ENCODE results near the gene DMD.
A peak's percentile ranks its signal among the peaks of the same experiment; 100 is the strongest.

DMD gene

DNA sequence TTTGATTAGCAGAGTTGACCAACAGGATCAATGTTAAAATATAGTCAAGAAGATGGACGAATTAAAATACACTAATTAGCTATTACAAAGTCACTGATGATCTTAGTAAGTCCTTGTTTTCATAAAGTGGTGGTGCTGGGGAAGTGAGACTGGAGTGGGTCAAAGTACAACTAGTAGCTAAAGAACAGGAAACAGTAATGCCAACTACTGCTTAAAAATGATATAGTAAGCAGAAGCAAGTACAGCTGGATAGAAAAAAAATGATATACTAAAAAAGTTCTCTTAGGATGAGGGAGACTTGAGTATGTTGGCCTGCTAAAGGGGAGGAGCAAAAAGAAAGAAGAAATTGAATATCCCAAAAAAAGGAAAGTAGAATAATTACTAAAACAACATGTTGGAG lies 1558.7 kb downstream of the DMD start:
- Histone ChIP-seq H3K4me3 (no peak overlapping the region), H3K27ac (peak overlapping the region in 1 of 2 donors; percentile 2)
- DNase-seq (ENCODE audit: low spot score): no peak
- TF ChIP-seq CTCF (IDR thresholded peaks at IDR 0.05): no peak

DNA sequence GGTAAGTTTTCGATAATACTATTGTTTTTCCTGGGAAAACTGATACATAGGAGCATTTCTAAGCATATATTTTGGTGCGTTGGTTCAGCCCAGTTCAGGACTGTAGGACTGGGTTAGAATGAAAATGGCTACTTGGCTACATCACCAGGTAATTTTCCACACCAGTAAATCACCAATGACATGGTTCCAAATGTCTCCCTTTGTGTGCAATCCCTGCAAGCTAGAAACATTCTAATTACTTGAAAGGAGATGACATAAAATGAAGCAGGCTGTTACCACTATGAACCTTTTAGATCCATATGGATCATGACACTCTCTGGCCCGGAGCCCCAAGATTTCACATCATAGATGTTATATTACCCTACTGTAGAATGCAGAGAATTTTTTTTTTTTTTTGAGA lies 1562.1 kb downstream of the DMD start:
- no peak for TF ChIP-seq CTCF (IDR thresholded peaks at IDR 0.05)
- H3K4me3 ChIP-seq: no peak overlapping the region
- H3K27ac ChIP-seq: no peak overlapping the region
- DNase-seq (ENCODE audit: low spot score): no peak

- Histone ChIP-seq H3K27ac (no peak overlapping the region), H3K4me3 (no peak overlapping the region)
- no peak for TF ChIP-seq CTCF (IDR thresholded peaks at IDR 0.05)
- no peak for DNase-seq (ENCODE audit: low spot score)
Measured at GRCh38 chrX:31633349-31633748, 1578.0 kb downstream of the DMD start.

GRCh38 chrX:31629195-31629594 lies 1582.2 kb downstream of the DMD start:
- no peak overlapping the region for H3K27ac ChIP-seq
- H3K4me3 ChIP-seq: no peak overlapping the region
- no peak for DNase-seq (ENCODE audit: low spot score)
- TF ChIP-seq CTCF (IDR thresholded peaks at IDR 0.05): no peak

DNA sequence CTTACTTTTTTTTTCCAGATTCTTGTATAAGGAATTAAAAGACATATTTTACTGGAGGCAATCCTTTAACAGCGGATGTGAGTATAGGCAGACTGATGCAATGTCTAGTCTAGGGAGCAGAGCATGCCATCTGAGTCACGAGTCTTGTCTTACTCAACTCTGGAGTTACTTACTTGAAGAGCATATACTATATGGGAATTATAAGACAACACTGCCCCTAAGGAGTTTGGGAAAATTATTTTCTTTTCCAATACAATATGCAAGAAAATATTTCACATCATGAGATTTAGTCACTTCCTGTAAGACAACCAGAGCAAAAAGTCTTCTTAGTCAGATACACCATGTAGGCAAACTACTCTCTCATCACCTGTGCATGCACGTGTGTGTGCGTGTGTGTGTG lies 1602.2 kb downstream of the DMD start:
- Histone ChIP-seq H3K4me3 (no peak overlapping the region), H3K27ac (no peak overlapping the region)
- DNase-seq (ENCODE audit: low spot score): no peak
- TF ChIP-seq CTCF (IDR thresholded peaks at IDR 0.05): no peak

GRCh38 chrX:31608638-31609037 lies 1602.7 kb downstream of the DMD start:
- no peak for DNase-seq (ENCODE audit: low spot score)
- Histone ChIP-seq H3K27ac (no peak overlapping the region), H3K4me3 (no peak overlapping the region)
- TF ChIP-seq CTCF (IDR thresholded peaks at IDR 0.05): no peak

- DNase-seq (ENCODE audit: low spot score): no peak
- Histone ChIP-seq H3K27ac (no peak overlapping the region), H3K4me3 (no peak overlapping the region)
- TF ChIP-seq CTCF (IDR thresholded peaks at IDR 0.05): no peak
Measured at GRCh38 chrX:31606771-31607170, 1604.6 kb downstream of the DMD start.
